HG02798 (cell line): ENCODE measurements around the gene TLR1.
"Not testable (repeated sequence)": the region's sequence is repeated elsewhere in the genome, so short reads cannot be mapped to it uniquely, and the experiment has no call there.

Source experiments
- ATAC-seq: cut with Tn5 transposase; IDR thresholded peaks from one replicate; pipeline ENCODE4 v1.9.1; 2021; ENCODE audit warnings: mild to moderate bottlenecking; ENCODE audit not compliant: unreplicated experiment, poor library complexity

TLR1 gene

DNA sequence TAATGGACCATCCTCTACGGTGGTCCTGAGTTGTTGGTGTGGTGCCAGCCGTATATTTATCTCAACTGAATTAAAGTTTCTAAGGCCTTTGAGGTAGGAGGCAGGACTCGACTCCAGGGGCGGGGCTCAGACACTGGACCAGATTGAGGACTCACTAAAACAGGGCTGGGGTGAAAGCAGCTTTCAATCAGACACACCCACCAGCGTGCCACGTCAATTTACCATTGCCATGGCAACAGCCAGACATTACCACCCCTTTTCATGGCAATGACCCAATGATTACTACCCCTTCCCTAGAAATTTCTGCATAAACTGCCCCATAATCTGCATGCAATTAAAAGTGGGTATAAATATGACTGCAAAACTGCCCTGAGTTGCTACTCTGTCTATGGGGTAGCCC is 6.7 kb upstream of the TLR1 start:
- ATAC-seq = no peak

- ATAC-seq = not testable (repeated sequence)
These were observed 2.9 kb upstream of the TLR1 start for GRCh38 chr4:38807462-38807861.

- not testable (repeated sequence) for ATAC-seq
These were observed 1.7 kb upstream of the TLR1 start for GRCh38 chr4:38806251-38806650.

GRCh38 chr4:38805530-38806145 is 1.0 kb upstream of the TLR1 start:
- peak; percentile 80 for ATAC-seq

GRCh38 chr4:38803833-38804653 is 548 bp downstream of the TLR1 start:
- ATAC-seq = peak; percentile 70

DNA sequence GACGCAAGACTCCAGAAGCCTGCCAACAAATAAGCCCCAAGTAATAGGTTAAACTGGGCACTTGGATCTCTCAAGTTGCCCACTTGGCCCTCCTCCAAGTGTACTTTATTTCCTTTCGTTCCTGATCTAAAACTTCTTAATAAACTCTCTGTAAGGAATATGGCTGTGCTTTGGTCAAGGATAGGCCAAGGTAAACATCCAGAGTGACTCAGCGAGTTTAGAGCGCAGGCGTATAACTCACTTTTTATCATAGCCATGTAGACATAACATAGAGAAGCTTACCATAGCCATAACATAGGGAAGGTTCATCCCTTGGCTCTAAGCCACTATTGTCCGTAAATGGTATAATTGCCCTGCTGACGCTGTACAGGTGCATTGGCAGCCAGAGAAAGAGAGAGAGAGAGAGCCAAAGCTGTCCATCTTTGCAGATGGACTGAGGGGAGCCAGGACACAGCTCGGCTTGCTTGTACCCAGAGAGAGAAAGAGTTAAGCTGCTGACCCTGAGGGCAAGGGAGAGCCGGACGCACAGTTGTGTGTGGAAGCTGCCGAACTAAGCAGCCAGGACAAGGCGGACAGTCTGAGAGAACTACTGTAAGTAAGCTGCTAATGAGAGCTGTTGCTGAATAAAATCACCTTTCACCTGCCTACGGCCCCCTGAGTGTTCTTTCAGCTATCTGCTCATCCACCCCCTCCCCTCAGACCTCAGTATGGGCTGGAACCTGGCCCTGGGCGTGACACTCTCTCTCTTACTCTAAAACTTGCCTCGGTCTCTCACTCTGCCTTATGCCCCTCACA is 1.8 kb downstream of the TLR1 start:
- no peak for ATAC-seq

- ATAC-seq = no peak
These were observed 3.6 kb downstream of the TLR1 start for GRCh38 chr4:38800961-38801450.

GRCh38 chr4:38800366-38800765 is 4.2 kb downstream of the TLR1 start:
- no peak for ATAC-seq

- no peak for ATAC-seq
These were observed 9.5 kb downstream of the TLR1 start for GRCh38 chr4:38795087-38795486.

- ATAC-seq = no peak
These were observed 10.5 kb downstream of the TLR1 start for GRCh38 chr4:38794051-38794450.

DNA sequence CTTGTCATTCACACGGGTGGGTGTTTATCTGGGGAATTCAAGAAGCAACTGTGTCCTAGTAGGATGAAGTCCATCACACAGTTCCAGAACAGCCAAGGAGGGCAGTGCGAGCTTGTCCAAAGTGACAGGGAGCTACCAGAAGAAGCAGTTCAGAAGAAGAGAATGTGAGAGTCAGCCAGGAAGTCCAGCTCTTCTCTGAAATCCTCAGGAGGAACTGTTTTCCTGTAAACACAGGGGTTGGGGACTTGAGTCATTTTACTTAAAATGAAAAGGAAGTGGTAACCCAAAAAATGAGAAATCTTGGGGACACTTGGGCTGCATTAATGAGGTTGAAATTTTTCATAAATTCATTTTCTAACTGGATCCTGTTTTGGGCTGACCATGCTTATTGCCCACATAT is 13.6 kb downstream of the TLR1 start:
- no peak for ATAC-seq

GRCh38 chr4:38788317-38788716 is 16.3 kb downstream of the TLR1 start:
- no peak for ATAC-seq

GRCh38 chr4:38787693-38788092 is 16.9 kb downstream of the TLR1 start:
- ATAC-seq = no peak

- ATAC-seq = peak; percentile 46
These were observed 18.6 kb downstream of the TLR1 start for GRCh38 chr4:38785901-38786402.

GRCh38 chr4:38785041-38785790 is 19.4 kb downstream of the TLR1 start:
- ATAC-seq = no peak

DNA sequence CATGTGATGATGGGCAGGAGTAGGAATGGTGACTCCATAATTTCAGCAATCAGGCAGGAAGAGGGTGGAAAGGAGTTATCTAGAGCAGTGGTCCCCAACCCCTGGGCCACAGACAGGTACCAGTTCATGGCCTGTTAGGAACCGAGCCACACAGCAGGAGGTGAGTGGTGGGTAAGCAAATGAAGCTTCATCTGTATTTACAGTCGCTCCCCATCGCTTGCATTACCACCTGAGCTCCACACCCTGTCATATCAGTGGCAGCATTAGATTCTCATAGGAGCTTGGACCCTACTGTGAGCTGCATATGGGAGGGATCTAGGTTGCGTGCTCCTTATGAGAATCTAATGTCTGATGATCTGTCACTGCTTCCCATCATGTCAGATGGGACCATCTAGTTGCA is 20.4 kb downstream of the TLR1 start:
- no peak for ATAC-seq

- ATAC-seq = no peak
These were observed 21.5 kb downstream of the TLR1 start for GRCh38 chr4:38783109-38783460.

- ATAC-seq = peak; percentile 77
These were observed 22.0 kb downstream of the TLR1 start, which contains the start of gene TLR10 for GRCh38 chr4:38782452-38783108. Gene TLR10 (minus strand): TSS chr4:38782990. CDS start chr4:38775590, 7,400 bp downstream.

DNA sequence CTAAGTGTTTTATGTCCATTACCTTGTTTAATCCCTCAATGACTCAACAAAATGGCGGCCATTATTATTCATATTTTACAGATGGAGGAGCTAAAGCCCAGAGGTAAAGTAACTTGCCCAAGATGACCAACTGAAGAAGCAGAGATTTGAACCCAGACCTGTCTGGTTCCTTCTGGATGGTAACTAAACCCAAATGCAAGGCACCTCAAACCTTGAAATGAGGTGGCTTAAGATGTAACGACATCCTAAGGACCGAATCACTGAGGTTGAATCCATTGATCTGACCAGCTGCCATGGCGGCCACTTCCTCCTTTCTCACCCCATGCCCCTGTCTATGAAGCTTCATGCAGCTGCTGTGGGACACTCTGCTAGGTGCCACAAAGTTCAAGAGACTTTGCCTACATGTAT is 22.7 kb downstream of the TLR1 start:
- peak; percentile 32 for ATAC-seq
